ENCODE measurements around the gene WNT2B. TPM values are rescaled to one million over a fixed set of nuclear protein-coding genes. Genes with fewer than 3 reads are reported as not detected.
A peak's percentile ranks its signal among the peaks of the same experiment; 100 is the strongest.

WNT2B gene
- total RNA-seq, 1 donor from 2014 or later, result not detected

DNA sequence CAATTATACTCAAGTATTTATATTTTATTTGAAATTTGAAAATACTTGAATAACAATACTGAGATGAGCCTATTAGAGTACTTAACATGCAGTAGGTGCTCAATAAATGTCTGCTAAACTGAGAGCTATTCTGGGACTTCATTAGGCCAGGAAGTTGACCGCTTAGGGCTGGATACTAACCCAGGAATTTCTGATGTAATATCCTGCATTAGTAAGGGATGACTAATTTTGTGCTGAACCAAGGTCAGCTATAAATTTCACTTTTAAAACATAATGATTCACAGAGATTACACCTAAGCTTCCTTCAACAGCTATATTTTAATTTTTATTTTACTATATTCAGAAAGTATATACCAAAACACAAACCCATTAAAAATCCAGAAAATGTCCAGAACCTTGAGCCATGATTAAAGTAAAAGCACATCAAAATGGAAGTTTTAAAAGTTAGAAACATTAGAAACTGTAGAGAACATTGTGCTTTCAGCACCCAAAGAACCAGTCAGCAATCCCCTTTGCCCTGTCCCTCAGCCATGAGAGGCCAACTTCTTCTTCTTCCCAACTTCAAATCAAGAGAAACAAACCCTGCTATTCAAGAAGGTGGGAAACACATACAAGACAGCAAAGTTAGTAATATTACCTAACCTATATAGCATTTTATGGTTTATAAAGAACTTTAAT, 35.4 kb downstream of the WNT2B start:
- H3K27ac Mint-ChIP-seq, result no peak overlapping the region
- DNase-seq, result no peak
- no peaks in the 10 kb centered on the region for H3K4me1 Mint-ChIP-seq
- no peak overlapping the region for H3K4me3 Mint-ChIP-seq
- no peaks in the 10 kb centered on the region for H3K9me3 Mint-ChIP-seq
- H3K36me3 Mint-ChIP-seq (ENCODE audit: low read depth), result peaks cover 2% of the 10 kb centered on the region
- intact Hi-C loops (cut with micrococcal nuclease), result no loop called here
- H3K27me3 Mint-ChIP-seq, result no peaks in the 10 kb centered on the region

DNA sequence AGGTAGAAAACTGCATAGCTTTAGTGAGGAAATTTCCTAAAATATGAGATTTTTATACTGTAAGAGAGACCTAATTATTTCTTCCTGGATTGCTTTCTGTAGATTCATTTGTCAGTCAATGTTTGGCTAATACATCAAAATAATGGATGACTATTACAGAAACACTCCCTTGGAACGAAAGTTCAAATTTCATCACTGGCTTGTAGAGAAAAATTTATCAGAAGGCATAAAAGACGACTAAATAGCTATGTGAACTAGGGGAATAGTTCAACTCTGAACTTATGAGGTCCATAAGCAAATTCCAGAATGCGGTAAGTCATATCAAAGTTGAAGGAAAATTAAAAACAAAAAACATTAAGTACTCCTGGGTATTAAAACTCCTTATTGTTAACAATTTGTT, 36.0 kb downstream of the WNT2B start:
- intact Hi-C loops (cut with micrococcal nuclease), result no loop called here
- H3K27ac Mint-ChIP-seq, result no peak overlapping the region

DNA sequence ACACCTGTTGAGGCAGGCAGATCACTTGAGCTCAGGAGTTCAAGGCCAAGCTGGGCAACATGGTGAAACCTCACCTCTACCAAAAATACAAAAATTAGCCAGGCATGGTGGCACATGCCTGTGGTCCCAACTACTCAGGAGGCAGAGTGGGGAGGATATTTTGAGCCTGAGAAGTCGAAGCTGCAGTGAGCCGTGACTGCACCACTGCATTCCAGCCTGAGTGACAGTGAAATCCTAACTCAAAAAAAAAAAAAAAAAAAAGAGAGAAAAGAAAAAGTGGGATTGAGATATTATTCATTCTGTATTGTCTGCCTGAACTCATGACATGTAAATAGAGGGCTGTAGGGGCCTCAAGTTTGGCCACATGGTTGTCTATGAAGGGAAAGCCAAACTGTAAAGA, 37.3 kb downstream of the WNT2B start:
- Mint-ChIP-seq H3K36me3 (ENCODE audit: low read depth) (peaks cover 2% of the 10 kb centered on the region), H3K27ac (no peak overlapping the region), H3K27me3 (no peaks in the 10 kb centered on the region), H3K9me3 (no peaks in the 10 kb centered on the region), H3K4me1 (no peaks in the 10 kb centered on the region), H3K4me3 (no peak overlapping the region)
- intact Hi-C loops (cut with micrococcal nuclease), result no loop called here
- peak; percentile 37 for DNase-seq

More for the DNA sequence above, 36.0 kb downstream of the WNT2B start:
- Mint-ChIP-seq H3K27me3 (no peaks in the 10 kb centered on the region), H3K4me3 (no peak overlapping the region), H3K9me3 (no peaks in the 10 kb centered on the region), H3K4me1 (no peaks in the 10 kb centered on the region), H3K36me3 (ENCODE audit: low read depth) (peaks cover 2% of the 10 kb centered on the region)
- no peak for DNase-seq

DNA sequence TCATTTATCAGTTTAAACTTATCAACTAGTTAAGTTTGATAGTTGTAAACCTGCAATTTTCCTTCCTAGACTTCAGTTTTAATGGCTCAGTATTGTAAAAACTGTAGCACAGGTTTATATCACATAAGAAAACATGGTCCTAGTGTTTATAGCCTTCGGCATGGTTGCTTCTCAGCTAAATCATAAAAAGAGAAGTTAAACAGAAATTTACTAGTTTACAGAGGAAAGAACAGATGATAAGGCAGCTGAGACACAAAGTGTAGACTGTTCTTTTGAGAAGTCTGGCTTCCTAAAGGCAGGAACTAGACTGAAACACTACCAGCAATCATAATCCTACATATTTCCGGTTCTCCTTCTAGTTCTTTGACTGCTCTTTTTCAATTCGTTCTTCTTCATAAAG, 39.8 kb downstream of the WNT2B start:
- no peaks in the 10 kb centered on the region for H3K4me1 Mint-ChIP-seq
- H3K4me3 Mint-ChIP-seq, result no peak overlapping the region
- H3K27me3 Mint-ChIP-seq, result no peaks in the 10 kb centered on the region
- H3K9me3 Mint-ChIP-seq, result no peaks in the 10 kb centered on the region
- no peak overlapping the region for H3K27ac Mint-ChIP-seq
- no peaks in the 10 kb centered on the region for H3K36me3 Mint-ChIP-seq (ENCODE audit: low read depth)
- intact Hi-C loops (cut with micrococcal nuclease), result no loop called here
- no peak for DNase-seq

DNA sequence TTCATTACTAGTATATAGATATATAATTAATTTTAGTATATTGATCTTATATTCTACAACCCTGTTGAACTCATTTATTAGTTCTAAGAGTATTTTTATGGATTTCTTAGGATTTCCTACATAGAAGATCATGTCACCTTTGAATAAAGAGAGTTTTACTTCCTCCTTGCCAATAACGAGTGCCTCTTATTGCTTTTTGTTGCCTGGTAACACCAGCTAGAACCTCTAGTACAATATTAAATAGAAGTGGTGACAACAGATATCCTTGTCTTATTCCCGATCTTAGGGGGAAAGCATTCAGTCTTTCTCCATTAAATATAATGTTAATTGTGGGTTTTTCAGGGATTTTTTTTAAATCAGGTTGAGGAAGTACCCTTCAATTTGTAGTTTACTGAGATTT, 40.8 kb downstream of the WNT2B start:
- H3K27ac Mint-ChIP-seq, result no peak overlapping the region
- H3K4me1 Mint-ChIP-seq, result no peaks in the 10 kb centered on the region
- no peak for DNase-seq
- intact Hi-C loops (cut with micrococcal nuclease), result no loop called here
- H3K36me3 Mint-ChIP-seq (ENCODE audit: low read depth), result no peaks in the 10 kb centered on the region
- H3K9me3 Mint-ChIP-seq, result no peaks in the 10 kb centered on the region
- H3K27me3 Mint-ChIP-seq, result no peaks in the 10 kb centered on the region
- H3K4me3 Mint-ChIP-seq, result no peak overlapping the region

DNA sequence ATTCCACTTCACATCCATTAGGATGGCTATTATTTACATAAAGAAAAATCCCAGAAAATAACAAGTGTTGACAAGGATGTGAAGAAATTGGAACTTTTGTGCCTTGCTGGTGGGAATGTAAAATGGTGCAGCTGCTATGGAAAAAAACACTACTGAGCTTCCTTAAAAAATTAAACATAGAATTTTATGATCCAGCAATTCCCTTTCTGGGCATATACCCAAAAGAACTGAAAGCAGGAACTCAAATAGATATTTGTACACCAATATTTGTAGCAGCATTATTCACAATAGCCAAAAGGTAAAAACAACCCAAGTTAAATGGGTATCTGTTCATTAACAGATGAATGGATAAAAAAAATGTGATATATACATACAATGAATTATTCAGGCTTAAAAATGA, 45.6 kb downstream of the WNT2B start:
- Mint-ChIP-seq H3K4me1 (peaks cover 3% of the 10 kb centered on the region), H3K27ac (no peak overlapping the region), H3K27me3 (no peaks in the 10 kb centered on the region), H3K4me3 (no peak overlapping the region), H3K9me3 (no peaks in the 10 kb centered on the region), H3K36me3 (ENCODE audit: low read depth) (no peaks in the 10 kb centered on the region)
- DNase-seq, result no peak
- intact Hi-C loops (cut with micrococcal nuclease), result no loop called here

DNA sequence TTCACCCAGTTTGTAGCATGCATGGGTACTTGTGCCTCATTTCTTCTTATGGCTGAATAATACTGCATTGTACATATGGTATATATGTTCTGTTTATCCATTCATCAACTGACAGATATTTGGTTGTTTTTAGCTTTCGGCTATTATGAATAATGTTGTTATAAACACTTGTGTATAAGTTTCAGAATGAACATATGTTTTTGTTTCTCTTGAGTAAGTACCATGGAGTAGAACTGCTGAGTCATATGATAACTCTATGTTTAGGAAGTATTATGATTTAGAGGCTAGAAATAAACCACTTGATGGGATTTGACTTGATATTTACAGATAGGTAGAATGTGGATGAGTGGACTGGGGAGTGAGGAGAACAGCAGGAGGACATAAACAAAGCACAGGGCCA, 48.6 kb downstream of the WNT2B start:
- Mint-ChIP-seq H3K9me3 (no peaks in the 10 kb centered on the region), H3K4me3 (no peak overlapping the region), H3K27ac (no peak overlapping the region), H3K27me3 (no peaks in the 10 kb centered on the region), H3K4me1 (peaks cover 3% of the 10 kb centered on the region), H3K36me3 (ENCODE audit: low read depth) (no peaks in the 10 kb centered on the region)
- intact Hi-C loops (cut with micrococcal nuclease), result no loop called here
- no peak for DNase-seq

DNA sequence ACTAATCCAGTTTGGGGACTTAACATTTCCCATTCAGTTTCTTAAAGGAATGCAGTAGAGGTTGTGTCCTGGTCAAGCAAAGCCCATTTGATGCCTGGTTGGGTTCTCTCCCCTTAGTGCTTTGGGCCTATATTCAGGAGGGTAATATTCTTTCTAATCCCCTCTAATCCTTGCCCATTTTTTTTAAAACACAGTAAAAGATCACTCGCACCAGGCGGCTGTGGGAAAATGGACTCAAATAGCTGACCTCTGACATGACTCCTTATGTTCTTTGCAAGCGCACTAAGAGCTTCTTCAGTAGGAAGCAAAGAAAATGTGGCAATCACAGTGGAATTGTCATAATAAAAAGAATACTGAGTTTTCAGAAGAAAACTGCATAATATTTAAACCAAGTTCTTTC, 49.9 kb downstream of the WNT2B start:
- no peaks in the 10 kb centered on the region for H3K9me3 Mint-ChIP-seq
- no peak overlapping the region for H3K27ac Mint-ChIP-seq
- peaks cover 3% of the 10 kb centered on the region for H3K4me1 Mint-ChIP-seq
- no peak overlapping the region for H3K4me3 Mint-ChIP-seq
- no peaks in the 10 kb centered on the region for H3K27me3 Mint-ChIP-seq
- no peaks in the 10 kb centered on the region for H3K36me3 Mint-ChIP-seq (ENCODE audit: low read depth)
- intact Hi-C loops (cut with micrococcal nuclease), result no loop called here
- DNase-seq, result no peak

DNA sequence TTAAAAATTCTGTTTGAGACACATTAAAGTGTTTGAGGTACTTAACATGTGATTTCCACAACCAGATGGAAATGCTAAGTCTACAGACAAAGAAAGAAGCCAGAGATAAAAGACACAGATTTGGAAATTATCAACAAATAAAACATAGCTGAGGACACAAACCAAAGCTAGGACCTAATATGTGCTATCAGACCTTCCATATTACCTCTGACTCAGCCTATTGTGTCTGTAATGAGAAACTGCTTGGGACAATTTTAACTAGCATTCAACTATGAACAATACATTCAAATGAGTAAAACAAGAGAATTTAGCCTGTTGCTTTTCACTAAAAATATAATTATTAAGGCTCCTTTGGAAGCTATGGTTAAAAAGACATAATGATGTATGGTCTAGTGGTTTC, 54.6 kb downstream of the WNT2B start:
- Mint-ChIP-seq H3K27me3 (no peaks in the 10 kb centered on the region), H3K9me3 (no peaks in the 10 kb centered on the region), H3K27ac (no peak overlapping the region), H3K36me3 (ENCODE audit: low read depth) (peaks cover 7% of the 10 kb centered on the region), H3K4me1 (no peaks in the 10 kb centered on the region), H3K4me3 (no peak overlapping the region)
- no peak for DNase-seq
- intact Hi-C loops (cut with micrococcal nuclease), result no loop called here

DNA sequence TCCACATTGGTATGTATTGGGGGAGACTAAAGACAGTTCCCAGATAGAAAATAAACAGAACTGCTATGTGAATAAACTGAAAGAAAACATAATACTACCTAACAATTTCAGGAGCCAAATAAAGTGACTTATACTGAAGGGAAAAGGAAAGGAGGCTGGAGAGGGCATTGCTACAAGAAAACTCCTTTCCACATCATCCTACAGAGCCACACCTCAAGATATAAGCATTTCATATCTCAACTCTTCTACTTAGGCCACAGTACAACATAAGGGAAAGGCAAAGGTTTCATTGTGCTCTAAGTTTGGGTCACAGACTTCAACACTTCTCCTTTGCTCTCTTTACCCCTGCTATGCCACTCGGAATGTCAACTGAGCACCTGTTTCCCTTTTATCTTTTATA, 55.3 kb downstream of the WNT2B start:
- Mint-ChIP-seq H3K4me1 (no peaks in the 10 kb centered on the region), H3K9me3 (no peaks in the 10 kb centered on the region), H3K27me3 (no peaks in the 10 kb centered on the region), H3K27ac (no peak overlapping the region), H3K36me3 (ENCODE audit: low read depth) (peaks cover 7% of the 10 kb centered on the region), H3K4me3 (no peak overlapping the region)
- intact Hi-C loops (cut with micrococcal nuclease), result no loop called here
- no peak for DNase-seq

DNA sequence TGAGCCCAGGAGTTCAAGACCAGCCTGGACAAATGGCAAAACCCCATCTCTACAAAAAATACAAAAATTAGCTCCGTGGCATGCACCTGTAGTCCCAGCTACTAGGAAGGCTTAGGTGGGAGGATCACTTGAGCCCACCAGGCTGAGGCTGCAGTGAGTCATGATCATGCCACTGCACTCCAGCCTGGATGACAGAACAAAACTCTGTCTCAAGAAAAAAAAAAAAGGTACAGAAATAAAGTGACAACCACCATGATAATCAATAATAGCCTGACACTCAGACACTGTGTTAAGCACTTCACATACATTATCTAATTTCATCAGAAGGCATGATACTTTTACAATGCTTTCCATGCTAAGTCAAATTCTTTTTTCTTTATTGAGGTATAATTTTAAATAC, 57.0 kb downstream of the WNT2B start:
- Mint-ChIP-seq H3K36me3 (ENCODE audit: low read depth) (peaks cover 7% of the 10 kb centered on the region), H3K4me1 (no peaks in the 10 kb centered on the region), H3K27ac (no peak overlapping the region), H3K4me3 (no peak overlapping the region), H3K27me3 (no peaks in the 10 kb centered on the region), H3K9me3 (no peaks in the 10 kb centered on the region)
- intact Hi-C loops (cut with micrococcal nuclease), result no loop called here
- DNase-seq, result no peak

DNA sequence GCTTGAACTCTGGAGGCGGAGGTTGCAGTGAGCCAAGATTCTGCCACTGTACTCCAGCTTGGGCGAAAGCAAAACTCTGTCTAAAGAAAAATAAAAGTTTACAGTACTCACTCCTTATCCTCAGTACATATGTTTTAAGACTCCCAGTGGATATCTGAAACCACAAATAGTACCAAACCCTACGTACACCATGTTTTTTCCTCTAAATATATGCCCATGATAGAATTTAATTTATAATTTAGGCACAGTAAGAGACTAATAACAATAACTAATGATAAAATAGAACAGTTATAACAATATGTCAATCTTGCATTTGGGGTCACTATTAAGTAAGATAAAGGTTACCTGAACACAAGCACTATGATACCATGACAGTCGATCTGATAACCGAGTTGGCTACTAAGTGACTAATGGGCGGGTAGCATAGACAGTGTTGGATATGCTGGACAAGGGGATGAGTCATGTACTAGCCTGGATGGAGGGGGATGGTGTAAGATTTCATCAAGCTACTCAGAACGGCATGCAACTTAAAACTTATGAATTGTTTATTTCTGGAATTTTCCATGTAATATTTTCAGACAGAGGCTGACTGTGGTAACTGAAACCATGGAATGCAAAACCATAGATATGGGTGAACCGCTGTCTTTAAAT, 66.5 kb downstream of the WNT2B start:
- Mint-ChIP-seq H3K27me3 (no peaks in the 10 kb centered on the region), H3K4me1 (no peaks in the 10 kb centered on the region), H3K27ac (no peak overlapping the region), H3K9me3 (no peaks in the 10 kb centered on the region), H3K36me3 (ENCODE audit: low read depth) (peaks cover 20% of the 10 kb centered on the region), H3K4me3 (no peak overlapping the region)
- intact Hi-C loops (cut with micrococcal nuclease), result no loop called here
- no peak for DNase-seq

DNA sequence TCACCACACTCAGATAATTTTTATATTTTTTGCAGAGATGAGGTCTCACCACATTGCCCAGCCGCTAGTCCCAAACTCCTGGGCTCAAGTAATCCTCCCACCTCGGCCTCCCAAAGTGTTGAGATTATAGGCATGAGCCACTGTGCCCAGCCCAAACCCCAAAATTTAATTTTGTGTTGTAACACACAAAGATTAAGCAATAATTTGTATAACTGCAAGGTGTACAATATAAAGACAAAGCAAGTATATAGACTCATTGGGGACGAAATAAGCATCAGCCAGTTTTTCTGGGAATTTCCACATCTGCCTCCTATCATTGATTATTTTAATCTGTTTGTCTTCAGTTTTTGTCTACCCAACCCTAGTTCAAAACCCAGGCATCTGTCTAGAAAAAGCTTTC, 67.5 kb downstream of the WNT2B start:
- Mint-ChIP-seq H3K27me3 (no peaks in the 10 kb centered on the region), H3K9me3 (no peaks in the 10 kb centered on the region), H3K36me3 (ENCODE audit: low read depth) (peaks cover 20% of the 10 kb centered on the region), H3K4me1 (no peaks in the 10 kb centered on the region), H3K27ac (no peak overlapping the region), H3K4me3 (no peak overlapping the region)
- intact Hi-C loops (cut with micrococcal nuclease), result no loop called here
- no peak for DNase-seq

All from activated CD4-positive, alpha-beta T cell treated with anti-CD3 and anti-CD28 coated beads, Interleukin-2, amount 10 ng/mL, durations not matched to agents 24 days and 14 days (primary cell).